Measurements from ENCODE around the gene FCAMR. TPM values are rescaled to one million over a fixed set of nuclear protein-coding genes. Genes with fewer than 3 reads are reported as not detected.
"Not testable (repeated sequence)": the region's sequence is repeated elsewhere in the genome, so short reads cannot be mapped to it uniquely, and the experiment has no call there.

FCAMR gene
- total RNA-seq, 2 donors from 2014 or later, result not detected

DNA sequence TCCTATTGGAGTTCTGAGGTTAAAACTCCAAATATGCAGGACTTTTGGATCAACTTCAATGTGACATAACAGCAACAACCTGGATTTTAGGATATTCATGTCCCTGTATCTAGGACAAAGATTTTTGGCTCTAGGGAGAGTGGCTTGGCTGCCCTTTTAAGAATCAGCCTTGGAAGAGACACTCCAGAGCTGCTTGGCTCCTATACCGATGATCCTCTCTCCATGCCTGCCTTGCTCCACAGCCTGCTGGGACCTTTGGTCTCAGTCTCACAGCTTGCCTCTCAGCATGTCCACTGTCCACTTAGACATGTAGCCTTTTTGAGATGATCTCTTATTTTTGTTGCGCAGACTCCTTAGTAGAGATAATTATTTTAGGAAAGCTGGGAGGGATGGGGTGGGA, 44.0 kb downstream of the FCAMR start:
- Histone ChIP-seq H3K4me3 (no peak overlapping the region), H3K27me3 (replicated peaks; ENCODE audit: insufficient read depth) (no peaks in the 10 kb centered on the region), H3K9me3 (no peaks in the 10 kb centered on the region), H3K36me3 (no peaks in the 10 kb centered on the region), H3K4me1 (ENCODE audit: control insufficient read depth in 1 of 2, low read depth in 2 of 2) (no peaks in the 10 kb centered on the region), H3K27ac (no peak overlapping the region)
- ATAC-seq (ENCODE audit: insufficient number of reproducible peaks, low FRiP score, low read depth) (no peak), DNase-seq (ENCODE audit: low spot score) (no peak)
- TF ChIP-seq, protein P1, sequence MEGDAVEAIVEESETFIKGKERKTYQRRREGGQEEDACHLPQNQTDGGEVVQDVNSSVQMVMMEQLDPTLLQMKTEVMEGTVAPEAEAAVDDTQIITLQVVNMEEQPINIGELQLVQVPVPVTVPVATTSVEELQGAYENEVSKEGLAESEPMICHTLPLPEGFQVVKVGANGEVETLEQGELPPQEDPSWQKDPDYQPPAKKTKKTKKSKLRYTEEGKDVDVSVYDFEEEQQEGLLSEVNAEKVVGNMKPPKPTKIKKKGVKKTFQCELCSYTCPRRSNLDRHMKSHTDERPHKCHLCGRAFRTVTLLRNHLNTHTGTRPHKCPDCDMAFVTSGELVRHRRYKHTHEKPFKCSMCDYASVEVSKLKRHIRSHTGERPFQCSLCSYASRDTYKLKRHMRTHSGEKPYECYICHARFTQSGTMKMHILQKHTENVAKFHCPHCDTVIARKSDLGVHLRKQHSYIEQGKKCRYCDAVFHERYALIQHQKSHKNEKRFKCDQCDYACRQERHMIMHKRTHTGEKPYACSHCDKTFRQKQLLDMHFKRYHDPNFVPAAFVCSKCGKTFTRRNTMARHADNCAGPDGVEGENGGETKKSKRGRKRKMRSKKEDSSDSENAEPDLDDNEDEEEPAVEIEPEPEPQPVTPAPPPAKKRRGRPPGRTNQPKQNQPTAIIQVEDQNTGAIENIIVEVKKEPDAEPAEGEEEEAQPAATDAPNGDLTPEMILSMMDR (IDR thresholded peaks at IDR 0.05), result no peak

DNA sequence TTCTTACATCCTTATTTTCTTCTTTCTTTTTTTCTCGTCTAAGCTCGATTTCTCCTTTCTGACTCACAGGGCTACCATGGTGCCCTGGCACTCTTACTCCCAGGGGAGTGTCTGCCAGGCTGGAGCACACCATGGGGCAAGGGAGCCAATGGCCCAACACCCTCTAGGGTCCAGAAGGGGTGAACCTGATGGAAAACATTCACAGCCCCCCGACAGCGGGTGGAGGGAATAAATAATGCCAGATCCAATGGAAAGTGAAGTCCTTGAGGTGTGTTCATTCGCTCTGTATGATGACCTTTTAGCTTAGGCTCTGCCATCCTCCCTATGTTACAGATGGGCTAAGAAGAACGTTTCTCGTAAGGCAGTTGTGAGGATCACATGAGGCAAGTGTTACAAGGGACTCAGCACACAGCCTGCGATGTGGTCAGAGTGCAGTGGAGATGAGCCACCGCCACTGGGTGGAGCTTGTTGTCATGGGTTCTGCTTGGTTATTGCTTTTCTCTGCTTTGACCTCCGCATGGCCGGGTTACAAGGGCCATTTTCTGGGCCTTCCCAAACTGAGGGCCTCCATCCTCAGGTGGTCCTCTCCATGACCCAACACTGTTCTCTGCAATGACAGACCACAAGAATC, 45.0 kb downstream of the FCAMR start:
- TF ChIP-seq, protein P1 (IDR thresholded peaks at IDR 0.05), result no peak
- Histone ChIP-seq H3K36me3 (no peaks in the 10 kb centered on the region), H3K9me3 (no peaks in the 10 kb centered on the region), H3K4me1 (ENCODE audit: control insufficient read depth in 1 of 2, low read depth in 2 of 2) (no peaks in the 10 kb centered on the region), H3K27me3 (replicated peaks; ENCODE audit: insufficient read depth) (no peaks in the 10 kb centered on the region), H3K27ac (no peak overlapping the region), H3K4me3 (no peak overlapping the region)
- DNase-seq (ENCODE audit: low spot score) (no peak), ATAC-seq (ENCODE audit: insufficient number of reproducible peaks, low FRiP score, low read depth) (no peak)

- H3K27ac ChIP-seq, result no peak overlapping the region
- no peak for DNase-seq (ENCODE audit: low spot score)
Measured at GRCh38 chr1:206924592-206925105, 45.6 kb downstream of the FCAMR start.

DNA sequence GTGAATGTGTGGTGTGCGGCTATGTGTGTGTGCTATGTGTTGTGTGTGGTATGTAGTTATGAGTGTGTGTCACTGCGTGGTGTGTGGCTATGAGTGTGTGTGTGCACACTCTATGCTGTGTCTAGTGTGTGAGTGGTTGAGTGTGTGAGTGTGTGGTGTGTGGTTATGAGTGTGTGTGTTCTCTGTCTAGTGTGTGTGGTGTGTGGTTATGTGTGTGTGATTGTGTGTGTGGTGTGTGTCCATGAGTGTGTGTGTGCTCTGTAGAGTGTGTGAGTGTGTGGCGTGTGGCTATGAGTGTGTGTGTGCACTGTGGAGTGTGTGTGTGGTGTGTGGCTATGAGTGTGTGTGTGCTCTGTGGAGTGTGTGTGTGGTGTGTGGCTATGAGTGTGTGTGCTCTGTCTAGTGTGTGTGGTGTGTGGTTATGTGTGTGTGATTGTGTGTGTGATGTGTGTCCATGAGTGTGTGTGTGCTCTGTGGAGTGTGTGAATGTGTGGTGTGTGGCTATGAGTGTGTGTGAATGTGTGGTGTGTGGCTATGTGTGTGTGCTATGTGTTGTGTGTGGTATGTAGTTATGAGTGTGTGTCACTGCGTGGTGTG, 46.2 kb downstream of the FCAMR start:
- H3K27ac ChIP-seq; ATAC-seq (ENCODE audit: insufficient number of reproducible peaks, low FRiP score, low read depth): not testable (repeated sequence)

More at GRCh38 chr1:206924592-206925105, 45.6 kb downstream of the FCAMR start:
- ATAC-seq (ENCODE audit: insufficient number of reproducible peaks, low FRiP score, low read depth), result no peak
- no peaks in the 10 kb centered on the region for H3K36me3 ChIP-seq
- H3K4me3 ChIP-seq, result no peak overlapping the region
- no peaks in the 10 kb centered on the region for H3K9me3 ChIP-seq
- TF ChIP-seq, protein P1 (IDR thresholded peaks at IDR 0.05), result no peak
- H3K27me3 ChIP-seq (replicated peaks; ENCODE audit: insufficient read depth), result no peaks in the 10 kb centered on the region
- no peaks in the 10 kb centered on the region for H3K4me1 ChIP-seq (ENCODE audit: control insufficient read depth in 1 of 2, low read depth in 2 of 2)

GRCh38 chr1:206923009-206923960, 47.0 kb downstream of the FCAMR start:
- H3K27me3 ChIP-seq (replicated peaks; ENCODE audit: insufficient read depth), result no peaks in the 10 kb centered on the region
- no peaks in the 10 kb centered on the region for H3K4me1 ChIP-seq (ENCODE audit: control insufficient read depth in 1 of 2, low read depth in 2 of 2)
- TF ChIP-seq, protein P1 (IDR thresholded peaks at IDR 0.05), result no peak
- no peaks in the 10 kb centered on the region for H3K36me3 ChIP-seq
- no peak overlapping the region for H3K27ac ChIP-seq
- no peak overlapping the region for H3K4me3 ChIP-seq
- no peaks in the 10 kb centered on the region for H3K9me3 ChIP-seq
- DNase-seq (ENCODE audit: low spot score) (no peak), ATAC-seq (ENCODE audit: insufficient number of reproducible peaks, low FRiP score, low read depth) (no peak)

More for the DNA sequence above, 46.2 kb downstream of the FCAMR start:
- H3K9me3 ChIP-seq; H3K4me3 ChIP-seq; DNase-seq (ENCODE audit: low spot score); H3K36me3 ChIP-seq; H3K27me3 ChIP-seq (replicated peaks; ENCODE audit: insufficient read depth); H3K4me1 ChIP-seq (ENCODE audit: control insufficient read depth in 1 of 2, low read depth in 2 of 2): not testable (repeated sequence)
